ENCODE data around the gene DAD1. TPM values are rescaled to one million over a fixed set of nuclear protein-coding genes. Genes with fewer than 3 reads are reported as not detected.

The DAD1 gene
- polyA plus RNA-seq, 3 donors: 187 to 278 (median 235) TPM

Other genes with a start within 250 kb of the DAD1 start
- 10 to 100 TPM in 2 of 3 donors, 1 to 10 TPM in 1; 9.3 to 20.0 (median 19.5) TPM for gene ABHD4, start 9.1 kb upstream of the DAD1 start, polyA plus RNA-seq
- not detected for gene OR6J1, start 55.1 kb upstream of the DAD1 start, polyA plus RNA-seq
- gene OXA1L, start 177.5 kb upstream of the DAD1 start, polyA plus RNA-seq: 100 to 1,000 TPM in 1 of 3 donors, 10 to 100 TPM in 2; 72.7 to 123 (median 83.9) TPM
- 10 to 100 TPM in 2 of 3 donors, 1 to 10 TPM in 1; 3.7 to 15.2 (median 12.1) TPM for gene SLC7A7, start 226.2 kb upstream of the DAD1 start, polyA plus RNA-seq
- gene MRPL52, start 240.7 kb upstream of the DAD1 start, polyA plus RNA-seq: 10 to 100 TPM; 54.2 to 76.3 (median 65.9) TPM
- 100 to 1,000 TPM in 1 of 3 donors, 10 to 100 TPM in 2; 26.1 to 109 (median 86.0) TPM for gene MMP14, start 247.4 kb upstream of the DAD1 start, polyA plus RNA-seq